GM12874 (cell line): Measurements from ENCODE around the gene SLIT3.

Experiments used
- CTCF ChIP-seq: IDR thresholded peaks from 2 replicates; pipeline ENCODE4 v1.5.1; 2011; ENCODE audit warnings: low read depth, mild to moderate bottlenecking, control low read depth, low read length, moderate library complexity; ENCODE audit not compliant: insufficient read depth

SLIT3 gene

GRCh38 chr5:168723037-168723436 is 577.9 kb downstream of the SLIT3 start:
- no peak for TF ChIP-seq CTCF

GRCh38 chr5:168721966-168722365 is 579.0 kb downstream of the SLIT3 start:
- no peak for TF ChIP-seq CTCF

- no peak for TF ChIP-seq CTCF
These were observed 579.8 kb downstream of the SLIT3 start for GRCh38 chr5:168721002-168721753.

GRCh38 chr5:168720575-168720974 is 580.4 kb downstream of the SLIT3 start:
- no peak for TF ChIP-seq CTCF

GRCh38 chr5:168714046-168714445 is 586.9 kb downstream of the SLIT3 start:
- TF ChIP-seq CTCF: no peak

- TF ChIP-seq CTCF: no peak
These were observed 587.9 kb downstream of the SLIT3 start for GRCh38 chr5:168713051-168713450.

- TF ChIP-seq CTCF: no peak
These were observed 588.5 kb downstream of the SLIT3 start for GRCh38 chr5:168712280-168712924.
